Endometrial microvascular endothelial cells (primary cell): ENCODE measurements around the gene USP11. TPM values are rescaled to one million over a fixed set of nuclear protein-coding genes. Genes with fewer than 3 reads are reported as not detected.
"Not testable (repeated sequence)": the region's sequence is repeated elsewhere in the genome, so short reads cannot be mapped to it uniquely, and the experiment has no call there.

Source experiments
- in situ Hi-C: cut with HindIII; loops from 2 replicates; pipeline ENCODE4 v1.10.0; 2017; ENCODE audit warnings: low sequenced_read_pairs, low pct_unique_long_range_greater_than_20kb; ENCODE audit errors: inconsistent ontology term
- total RNA-seq: library from RNA; depleted of rRNA; stranded (reverse); fragments of >200 nt; gene quantifications from one replicate; pipeline ENCODE4 v1.2.3, GENCODE V29; 2015; ENCODE audit errors: inconsistent ontology term

USP11 gene
- total RNA-seq, 1 donor from 2014 or later, result 25.9 TPM

GRCh38 chrX:47284616-47285015 is 51.8 kb downstream of the USP11 start:
- in situ Hi-C loops, result not testable (repeated sequence)

DNA sequence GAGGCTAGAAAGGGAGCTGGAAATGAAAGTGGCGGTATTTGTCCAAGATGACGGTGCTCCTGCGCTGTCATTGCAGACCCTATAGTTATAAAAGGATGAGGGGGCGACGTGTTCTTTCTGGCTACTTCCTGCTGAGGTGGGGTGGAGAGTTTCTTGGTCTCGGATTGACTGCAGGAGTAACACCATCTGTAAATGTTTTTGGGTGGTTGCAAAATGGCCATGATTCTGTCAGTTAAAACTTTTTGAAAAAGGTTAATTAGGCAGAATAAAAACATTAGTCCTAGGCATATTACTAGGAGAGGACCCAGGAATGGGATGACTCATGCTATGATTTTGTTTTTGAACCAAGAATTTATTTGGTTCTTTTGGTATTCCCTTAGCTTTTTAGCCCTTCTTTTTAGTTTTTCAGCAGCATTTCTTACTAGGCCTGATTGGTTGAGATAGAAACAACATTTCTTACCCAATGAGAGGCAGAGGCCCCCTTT is 53.1 kb downstream of the USP11 start:
- in situ Hi-C loops, result no loop called here

DNA sequence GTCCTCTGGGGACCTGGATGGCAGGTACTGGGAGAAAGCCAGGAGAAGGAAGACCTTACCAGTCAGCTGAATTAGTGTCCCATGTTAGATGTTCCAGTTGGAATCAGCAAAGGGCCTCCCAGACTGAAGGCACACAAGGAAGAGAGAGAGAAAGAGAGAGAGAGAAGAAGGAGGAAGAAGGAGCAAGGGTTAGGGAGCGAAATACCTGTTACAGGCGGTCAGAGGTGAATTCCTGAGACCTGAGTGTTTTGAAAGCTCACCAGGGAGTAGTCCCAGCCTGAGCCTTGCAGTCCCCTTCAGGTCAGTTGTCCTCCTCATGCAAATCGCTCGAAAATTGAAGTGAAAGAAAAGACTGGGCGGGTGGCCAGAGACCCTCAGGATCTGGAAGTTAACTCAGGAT is 60.3 kb downstream of the USP11 start:
- in situ Hi-C loops, result no loop called here

DNA sequence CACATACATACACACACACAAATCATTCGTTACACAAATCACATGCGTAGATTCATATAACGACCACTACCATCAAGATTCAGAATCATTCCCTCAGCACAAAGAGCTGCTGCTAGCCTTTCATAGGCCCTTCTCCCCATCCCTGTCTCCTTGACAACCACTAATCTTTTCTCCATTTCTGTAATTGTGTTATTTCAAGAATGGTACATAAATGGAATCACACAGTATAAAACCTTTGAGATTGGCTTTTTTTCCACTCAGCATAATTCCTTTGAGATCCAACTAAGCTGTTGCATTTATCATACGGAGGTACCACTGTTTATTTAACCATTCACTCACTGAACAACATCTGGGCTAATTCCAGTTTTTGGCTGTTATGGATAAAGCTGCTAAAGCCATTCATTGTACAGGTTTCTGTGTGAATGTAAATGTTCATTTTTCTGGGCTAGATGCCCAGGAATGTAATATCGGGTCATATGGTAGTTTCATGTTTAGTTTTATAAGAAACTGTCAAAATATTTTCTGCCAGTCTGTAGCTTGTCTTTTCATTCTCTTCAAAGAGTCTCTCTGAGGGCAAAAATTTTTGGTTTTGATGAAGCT is 64.1 kb downstream of the USP11 start:
- in situ Hi-C loops, result no loop called here

DNA sequence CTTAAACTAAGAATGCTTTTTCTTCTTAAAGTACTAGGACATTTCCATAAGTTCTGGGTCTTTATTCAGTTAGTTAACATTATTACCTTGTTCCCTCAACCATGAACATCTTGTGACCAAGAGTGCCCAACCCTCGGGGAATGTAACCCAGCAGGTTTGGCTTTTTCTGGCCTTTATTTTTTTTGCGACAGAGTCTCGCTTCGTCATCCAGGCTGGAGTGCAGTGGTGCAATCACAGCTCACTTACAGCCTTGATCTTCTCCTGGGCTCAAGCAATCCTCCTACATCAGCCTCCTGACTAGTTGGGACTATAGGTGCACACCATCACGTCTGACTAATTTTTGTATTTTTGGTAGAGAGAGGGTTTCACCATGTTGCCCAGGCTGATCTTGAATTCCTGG is 65.1 kb downstream of the USP11 start:
- in situ Hi-C loops, result no loop called here

Other genes starting within 250 kb of the USP11 start
- gene RGN, start 154.6 kb upstream of the USP11 start, total RNA-seq, result not detected
- 40.3 TPM for gene NDUFB11, start 88.3 kb upstream of the USP11 start, total RNA-seq
- gene RBM10, start 87.8 kb upstream of the USP11 start, total RNA-seq, result 46.3 TPM
- 228 TPM for gene UBA1, start 39.2 kb upstream of the USP11 start, total RNA-seq
- 115 TPM for gene CDK16, start 14.3 kb upstream of the USP11 start, total RNA-seq
- not detected for gene ZNF157, start 137.6 kb downstream of the USP11 start, total RNA-seq